ENCODE data around the gene TUG1.

The TUG1 gene

DNA sequence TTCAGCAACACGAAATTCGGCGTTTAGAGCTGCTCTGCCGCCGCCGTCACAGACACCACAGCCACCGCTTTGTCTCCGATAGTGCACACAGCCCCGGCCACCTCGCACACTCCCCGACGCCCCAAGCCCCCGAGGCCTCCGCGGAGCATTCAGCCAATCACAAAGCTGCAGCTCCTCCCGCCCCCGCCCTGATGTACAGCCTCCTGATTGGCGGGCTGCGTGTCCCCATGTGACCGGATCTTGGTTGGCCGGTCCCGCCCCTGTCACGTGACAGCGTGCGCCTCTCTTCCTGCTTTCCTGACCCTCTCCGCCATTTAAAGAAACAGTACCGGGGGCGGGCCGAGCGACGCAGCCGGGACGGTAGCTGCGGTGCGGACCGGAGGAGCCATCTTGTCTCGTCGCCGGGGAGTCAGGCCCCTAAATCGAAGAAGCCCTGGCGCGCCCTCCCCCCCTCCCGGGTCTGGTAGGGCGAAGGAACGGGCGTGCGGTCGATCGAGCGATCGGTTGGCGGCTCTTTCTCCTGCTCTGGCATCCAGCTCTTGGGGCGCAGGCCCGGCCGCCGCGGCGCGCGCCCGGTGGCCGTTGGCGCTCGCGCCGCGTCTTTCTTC is at the start of gene TUG1:
TUG1 (plus strand) TSS at position 342 of the 608 bp plus-strand sequence.
- DNase-seq, result peak; percentile 99

GRCh38 chr22:30919973-30920372 is 49.1 kb upstream of the TUG1 start:
- DNase-seq, result no peak

GRCh38 chr22:30920407-30920806 is 48.7 kb upstream of the TUG1 start:
- DNase-seq, result peak; percentile 88

DNA sequence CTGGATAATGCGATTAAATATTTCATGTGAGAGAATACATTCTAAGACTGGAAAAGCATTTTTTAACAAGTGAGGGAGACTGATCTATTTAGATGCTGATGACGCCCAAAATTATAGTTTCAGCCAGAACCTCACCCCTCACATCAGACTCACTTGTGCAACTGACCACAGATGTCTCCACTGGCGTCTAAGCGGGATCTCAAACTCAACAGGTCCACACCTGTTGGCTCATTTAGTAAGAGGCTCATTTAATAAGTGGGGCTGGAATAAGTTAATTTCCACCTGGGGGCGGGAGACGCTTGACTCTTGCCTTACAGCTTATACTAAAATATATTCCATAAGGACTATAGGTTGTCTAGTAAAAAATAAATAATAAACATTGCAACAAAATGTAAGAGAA is 48.0 kb upstream of the TUG1 start:
- peak; percentile 42 for DNase-seq

GRCh38 chr22:30922151-30922611 is 46.9 kb upstream of the TUG1 start:
- peak; percentile 82 for DNase-seq

- no peak for DNase-seq
Observed at GRCh38 chr22:30923168-30923900, 45.7 kb upstream of the TUG1 start.

DNA sequence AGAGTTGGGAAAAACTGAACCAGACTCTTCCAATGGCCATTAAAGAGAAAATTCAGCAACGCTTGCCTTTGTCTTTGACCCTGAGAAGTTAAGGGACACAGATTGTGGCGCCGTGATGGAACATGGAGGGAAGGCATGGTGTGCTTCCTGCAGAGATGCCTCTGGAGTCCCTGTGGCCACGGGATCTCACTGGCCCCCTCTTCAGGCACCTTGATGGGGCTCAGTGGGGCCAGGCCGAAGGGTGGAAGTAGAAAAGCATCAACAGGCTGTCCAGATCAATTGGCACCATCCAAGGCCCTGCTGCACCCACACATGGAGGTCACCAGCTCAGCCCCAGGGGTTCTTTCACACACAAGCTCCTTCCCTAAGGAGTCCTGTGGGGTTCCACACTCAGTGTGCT is 43.4 kb upstream of the TUG1 start:
- no peak for DNase-seq

DNA sequence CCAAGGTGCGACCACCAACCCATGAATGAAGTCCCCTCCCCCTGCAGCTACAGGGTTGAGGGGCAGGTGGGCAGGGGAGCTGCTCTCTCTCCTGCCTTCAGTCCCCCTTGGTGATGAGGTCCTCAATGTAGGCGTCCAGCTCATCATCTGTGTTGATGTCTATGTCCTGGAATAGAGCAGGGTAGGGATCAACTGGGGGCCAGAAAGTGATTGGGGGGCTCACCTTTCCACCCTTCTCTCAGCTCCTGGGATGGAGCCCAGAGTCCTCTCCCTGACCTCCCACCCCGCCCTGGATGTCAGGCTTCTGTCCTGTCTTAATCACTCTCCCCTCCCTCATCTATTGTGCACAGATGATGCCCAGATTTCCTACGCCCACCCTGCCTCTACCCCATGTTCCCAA is 42.4 kb upstream of the TUG1 start:
- DNase-seq, result no peak

DNA sequence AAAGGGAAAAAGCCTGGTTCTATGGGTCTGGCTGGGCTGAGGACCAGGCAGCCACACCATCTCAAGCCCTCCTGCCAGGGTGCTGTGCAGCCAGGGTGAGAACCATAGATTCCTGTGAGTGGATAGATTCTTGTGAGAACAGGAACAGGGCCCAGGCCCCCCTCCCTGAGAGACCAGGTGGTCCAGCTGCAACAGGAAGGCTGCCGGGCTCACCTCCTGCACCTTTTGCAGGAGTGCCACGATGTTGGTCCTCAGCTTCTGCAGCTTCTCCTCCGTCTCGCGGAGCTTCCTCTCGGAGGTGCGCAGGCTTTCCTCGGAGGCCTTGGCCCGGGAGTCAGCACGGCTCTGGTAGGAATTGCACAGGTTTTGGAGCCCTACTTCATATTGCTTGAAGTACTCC is 41.3 kb upstream of the TUG1 start:
- no peak for DNase-seq

DNA sequence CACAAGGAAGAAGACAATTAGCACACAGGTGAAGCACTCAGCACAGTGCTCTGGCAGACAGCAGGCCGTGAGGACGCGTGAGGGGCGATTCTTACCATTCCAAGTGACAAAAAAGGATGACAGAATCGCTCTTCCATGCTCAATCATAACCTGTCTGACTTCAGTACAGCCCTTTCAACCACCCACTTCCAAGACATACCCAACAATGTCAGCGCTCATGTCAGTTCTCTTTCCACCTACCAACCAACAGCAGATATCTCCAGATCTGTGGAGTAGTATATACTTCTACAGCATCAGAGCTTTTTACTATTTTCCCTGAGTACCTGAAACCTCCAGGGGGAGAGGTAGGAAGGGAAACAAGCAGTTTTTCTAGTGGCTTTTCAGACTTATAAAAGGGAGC is 40.7 kb upstream of the TUG1 start:
- DNase-seq, result no peak

DNA sequence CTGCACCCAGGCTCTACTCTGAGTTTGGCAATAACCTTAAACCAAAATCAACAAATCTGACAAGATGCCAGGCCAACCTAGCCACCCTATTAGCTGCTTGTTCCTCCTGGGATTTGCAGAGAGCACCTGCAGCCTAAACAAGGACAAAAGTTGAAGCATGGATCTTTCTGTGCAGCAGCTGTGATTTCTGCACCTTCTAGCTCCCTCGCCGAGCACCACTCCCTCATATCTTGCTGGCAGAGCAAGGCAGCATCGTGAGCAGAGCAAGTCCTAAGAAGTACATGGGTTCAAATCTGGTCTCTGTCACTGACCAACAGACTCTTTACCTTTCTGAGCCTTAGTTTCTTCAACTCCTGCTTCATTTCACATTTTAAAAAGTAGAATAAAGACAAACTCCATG is 38.8 kb upstream of the TUG1 start:
- no peak for DNase-seq

- DNase-seq, result no peak
Observed at GRCh38 chr22:30931541-30932300, 37.3 kb upstream of the TUG1 start.

GRCh38 chr22:30932661-30933060 is 36.4 kb upstream of the TUG1 start:
- DNase-seq, result no peak

DNA sequence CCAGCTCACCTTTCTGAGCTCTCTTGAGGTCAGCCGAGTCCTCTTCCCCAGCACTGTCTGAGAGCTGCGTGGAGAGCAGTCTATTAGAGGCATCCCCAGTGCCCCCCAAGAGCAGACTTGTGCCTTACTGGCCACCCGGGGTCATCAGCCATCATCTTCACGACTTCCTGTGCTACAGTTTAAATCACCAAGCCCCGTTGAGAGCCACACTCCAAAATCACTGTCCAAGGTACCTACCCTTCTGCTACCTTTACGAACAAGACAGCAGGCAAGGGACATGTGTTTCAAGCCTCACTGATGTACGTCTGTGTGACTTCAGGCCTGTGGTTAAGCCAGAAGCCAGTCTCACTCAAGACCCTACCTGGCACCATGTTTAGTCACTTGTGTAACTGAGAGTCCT is 35.6 kb upstream of the TUG1 start:
- no peak for DNase-seq

DNA sequence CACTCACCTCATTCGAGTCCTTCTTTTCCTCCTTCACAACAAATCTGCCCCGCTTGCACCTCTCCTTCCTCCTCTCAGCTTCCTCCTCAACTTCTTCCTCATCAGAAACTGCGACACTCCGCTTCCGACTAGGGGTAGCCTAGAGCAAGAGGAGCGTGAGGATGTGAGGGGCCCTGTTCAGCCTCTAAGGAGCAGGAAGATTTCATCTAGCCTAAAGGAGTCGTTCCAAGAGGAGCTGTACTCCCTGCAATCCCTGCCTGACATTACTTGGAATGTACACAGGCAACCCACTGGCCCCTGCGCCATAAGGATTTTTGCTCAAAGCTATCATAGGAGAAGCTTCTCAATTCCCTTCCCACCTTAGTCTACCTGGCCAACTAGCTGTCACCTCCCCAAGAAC is 35.0 kb upstream of the TUG1 start:
- no peak for DNase-seq

DNA sequence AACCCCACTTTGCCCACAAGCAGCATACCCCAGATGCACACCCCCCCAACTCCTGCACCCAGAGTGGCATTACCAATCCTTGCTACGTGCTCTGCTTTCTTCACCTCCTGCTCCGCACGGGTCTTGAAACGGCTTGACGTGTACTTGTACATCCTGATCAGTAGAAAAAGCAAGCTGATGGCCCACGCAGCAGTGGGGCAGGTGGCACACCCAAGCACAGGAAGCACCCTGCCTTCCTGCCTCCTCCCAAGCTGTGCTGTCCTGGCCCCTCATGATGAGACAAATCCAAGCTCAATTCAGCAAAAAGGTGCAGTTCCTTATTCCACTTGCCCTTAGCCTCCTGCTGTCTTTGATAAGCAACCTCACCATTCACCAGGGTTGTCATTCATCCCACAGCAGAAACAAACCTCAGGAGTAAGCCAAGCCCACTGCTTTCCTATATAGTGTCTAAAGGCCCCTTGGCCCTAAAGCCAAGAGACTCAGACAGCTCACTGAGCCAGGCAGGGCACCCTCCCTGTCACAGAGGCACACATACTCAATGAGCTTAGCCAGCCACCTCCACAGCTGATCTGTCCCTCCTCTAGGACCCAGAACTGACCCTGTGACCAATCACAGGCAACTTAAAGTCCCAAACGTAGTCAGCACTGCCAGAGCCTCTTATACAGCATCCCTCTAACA is 28.2 kb upstream of the TUG1 start:
- DNase-seq, result no peak

GRCh38 chr22:30941363-30941740 is 27.7 kb upstream of the TUG1 start:
- no peak for DNase-seq

DNA sequence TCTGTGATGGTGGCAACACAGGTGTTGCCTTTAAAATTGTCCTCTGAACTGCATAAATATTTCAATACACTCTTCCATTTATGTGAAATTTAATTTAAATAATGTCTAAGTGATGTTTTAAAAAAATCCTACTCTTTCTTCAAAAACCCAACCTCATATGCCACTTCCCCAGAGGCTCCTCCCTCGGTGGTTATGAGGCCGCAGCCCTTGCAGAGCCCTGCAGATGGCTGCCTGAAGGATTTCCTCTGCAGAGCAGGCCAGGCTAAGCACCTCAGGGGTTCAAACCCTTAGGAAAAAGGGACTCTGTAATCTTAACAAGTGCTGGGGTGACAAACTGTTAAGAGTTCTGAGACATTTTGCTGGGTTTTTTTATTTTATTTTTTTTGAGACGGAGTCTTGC is 25.7 kb upstream of the TUG1 start:
- peak; percentile 20 for DNase-seq

- DNase-seq, result no peak
Observed at GRCh38 chr22:30944986-30945385, 24.1 kb upstream of the TUG1 start.

DNA sequence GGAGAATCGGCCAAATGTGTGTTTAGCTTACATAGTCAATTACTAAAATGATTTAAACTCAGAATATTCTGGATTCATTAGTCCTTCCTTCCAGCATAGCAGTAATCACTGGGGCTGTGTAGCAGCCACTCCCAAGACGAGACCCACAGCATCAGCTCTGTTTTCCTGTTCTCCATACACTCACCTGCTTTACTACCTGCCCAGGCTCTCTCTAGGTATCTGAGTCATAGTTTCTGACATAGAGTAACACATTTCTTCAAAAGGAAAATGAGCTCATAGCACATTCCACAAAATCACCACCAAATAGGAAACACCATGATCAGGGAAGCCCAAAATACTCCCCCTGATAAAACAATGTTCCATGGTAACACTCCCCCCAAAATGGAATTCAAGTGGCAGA is 23.4 kb upstream of the TUG1 start:
- no peak for DNase-seq

GRCh38 chr22:30946354-30946753 is 22.7 kb upstream of the TUG1 start:
- DNase-seq, result no peak

DNA sequence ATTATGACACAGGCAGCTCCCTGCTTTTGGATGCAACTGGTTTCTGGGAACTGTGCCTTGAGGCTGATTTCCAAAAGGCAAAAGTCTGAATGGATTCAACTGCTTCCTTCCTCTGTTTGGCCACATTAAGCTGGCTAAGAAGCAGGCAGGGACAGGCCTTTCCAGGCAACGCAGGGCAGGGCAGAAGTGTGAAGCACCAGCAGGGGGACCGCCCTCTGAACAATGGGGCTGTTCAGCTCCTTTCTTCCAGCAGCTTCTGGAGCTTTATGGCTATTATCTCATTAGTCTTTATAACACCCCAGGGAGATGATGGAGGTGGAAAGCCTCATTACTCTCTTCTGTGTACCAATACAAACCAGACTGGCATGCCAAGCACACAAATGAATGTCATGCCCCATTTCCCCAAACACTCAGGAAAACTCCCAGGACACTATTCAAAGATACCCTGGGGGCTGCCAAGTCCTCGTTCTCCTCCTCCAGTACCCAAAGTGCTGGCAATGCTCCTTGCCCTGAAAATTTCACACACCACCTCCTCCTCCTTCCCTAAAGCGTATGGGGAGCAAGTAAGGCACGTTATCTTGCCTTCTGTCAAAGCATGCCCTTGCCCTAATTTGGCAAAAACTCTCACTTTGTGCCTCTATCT is 21.8 kb upstream of the TUG1 start:
- DNase-seq, result no peak

Data from hematopoietic multipotent progenitor cell treated with erythropoietin and hydrocortisone succinate and interleukin-3 and kit ligand, for 6 days (in vitro differentiated cells).